Fibroblast of skin of scalp (primary cell): Measurements from ENCODE around the gene ASRGL1. TPM values are rescaled to one million over a fixed set of nuclear protein-coding genes. Genes with fewer than 3 reads are reported as not detected.
"Not testable (repeated sequence)": the region's sequence is repeated elsewhere in the genome, so short reads cannot be mapped to it uniquely, and the experiment has no call there.

Source experiments
- DNase-seq: peaks from one replicate; pipeline ENCODE4 v3.0.0-alpha.2; 2013
- polyA plus RNA-seq, 2 experiments: library from polyadenylated mRNA; unstranded; fragments of 120-200 nt; gene quantifications; one replicate each; pipeline ENCODE4 v1.2.1, GENCODE V29; 2013; ENCODE audit not compliant: insufficient read length in 2 of 2

ASRGL1 gene
- polyA plus RNA-seq (2013, experiment 1 of 2; ENCODE audit: insufficient read length): 2.2 TPM
- polyA plus RNA-seq (2013, experiment 2 of 2; ENCODE audit: insufficient read length): 1.2 TPM

- peak; percentile 46 for DNase-seq
Measured at GRCh38 chr11:62337303-62338181, at the start of gene ASRGL1. Gene ASRGL1, plus strand, starts transcription at chr11:62337448. Its CDS starts 530 bp downstream, at chr11:62337978.

- DNase-seq: peak; percentile 23
Measured at GRCh38 chr11:62295504-62295903, 41.7 kb upstream of the ASRGL1 start.

GRCh38 chr11:62298975-62299374 lies 38.3 kb upstream of the ASRGL1 start, which contains the start of gene SCGB1D4:
Gene SCGB1D4, minus strand, starts transcription at chr11:62299075. Its CDS starts 65 bp downstream, at chr11:62299010.
- DNase-seq: no peak

- DNase-seq: no peak
Measured at GRCh38 chr11:62306227-62306626, 31.0 kb upstream of the ASRGL1 start.

GRCh38 chr11:62307950-62308349 lies 29.3 kb upstream of the ASRGL1 start:
- DNase-seq: no peak

- DNase-seq: no peak
Measured at GRCh38 chr11:62309991-62310390, 27.3 kb upstream of the ASRGL1 start.

- DNase-seq: no peak
Measured at GRCh38 chr11:62315431-62315830, 21.8 kb upstream of the ASRGL1 start.

GRCh38 chr11:62322524-62322923 lies 14.7 kb upstream of the ASRGL1 start:
- DNase-seq: no peak

- DNase-seq: peak; percentile 21
Measured at GRCh38 chr11:62324731-62325556, 12.3 kb upstream of the ASRGL1 start.

GRCh38 chr11:62325781-62326180 lies 11.5 kb upstream of the ASRGL1 start:
- DNase-seq: not testable (repeated sequence)

- not testable (repeated sequence) for DNase-seq
Measured at GRCh38 chr11:62326719-62327118, 10.5 kb upstream of the ASRGL1 start.

GRCh38 chr11:62327541-62327940 lies 9.7 kb upstream of the ASRGL1 start:
- DNase-seq: not testable (repeated sequence)

GRCh38 chr11:62331264-62331663 lies 6.0 kb upstream of the ASRGL1 start:
- DNase-seq: not testable (repeated sequence)

GRCh38 chr11:62333768-62334167 lies 3.5 kb upstream of the ASRGL1 start:
- no peak for DNase-seq

GRCh38 chr11:62336949-62337302 lies 322 bp upstream of the ASRGL1 start:
- not testable (repeated sequence) for DNase-seq

GRCh38 chr11:62338218-62338617 lies 970 bp downstream of the ASRGL1 start:
- no peak for DNase-seq

GRCh38 chr11:62340269-62340901 lies 3.1 kb downstream of the ASRGL1 start:
- DNase-seq: peak; percentile 46

GRCh38 chr11:62341588-62341987 lies 4.3 kb downstream of the ASRGL1 start:
- no peak for DNase-seq

- not testable (repeated sequence) for DNase-seq
Measured at GRCh38 chr11:62343646-62344190, 6.5 kb downstream of the ASRGL1 start.

- no peak for DNase-seq
Measured at GRCh38 chr11:62344210-62344609, 7.0 kb downstream of the ASRGL1 start.

GRCh38 chr11:62345861-62346260 lies 8.6 kb downstream of the ASRGL1 start:
- no peak for DNase-seq
